HEK293 (cell line): ENCODE measurements around the gene DOK3.

Experiments used
- CTCF ChIA-PET: fragments of 350-600 bp; formaldehyde crosslinking; extraction: SDS; loops from one replicate; lab custom pipeline; 2021; ENCODE audit warnings: antibody characterized with exemption; lab: Yijun Ruan, JAX
- POLR2A ChIA-PET: fragments of 300-600 bp; formaldehyde crosslinking; extraction: SDS; loops from one replicate; lab custom pipeline; 2020; ENCODE audit warnings: antibody characterized with exemption, inconsistent platforms; lab: Yijun Ruan, JAX
- H3K27ac ChIP-seq: fragments of 200-500 bp; sonication (Bioruptor generic); 2 replicates; pipeline ENCODE4 v1.5.1; 2014; ENCODE audit warnings: low read depth, low read length, control low read depth, inconsistent platforms; ENCODE audit errors: extremely low read depth
- H3K36me3 ChIP-seq, 2 experiments: fragments of 200-500 bp in 1 of 2; sonication (Bioruptor generic) in 1 of 2; 1 replicate in 1 of 2; 2 replicates in 1 of 2; pipeline ENCODE4 v1.5.1; 2014 to 2017; ENCODE audit warnings: inconsistent platforms in 2 of 2, low read length in 2 of 2; ENCODE audit not compliant: control insufficient read depth in 2 of 2, insufficient read depth in 1 of 2
- H3K4me1 ChIP-seq: fragments of 200-500 bp; sonication (Bioruptor generic); 2 replicates; pipeline ENCODE4 v1.5.1; 2014; ENCODE audit warnings: mild to moderate bottlenecking, low read length, inconsistent platforms; ENCODE audit not compliant: control insufficient read depth, insufficient read depth
- H3K4me3 ChIP-seq: 2 replicates; pipeline ENCODE4 v1.5.1; 2011; ENCODE audit warnings: low read depth, mild to moderate bottlenecking, control low read depth, low read length, moderate library complexity
- H3K9me3 ChIP-seq: fragments of 200-500 bp; sonication (Bioruptor generic); 2 replicates; pipeline ENCODE4 v1.5.1; 2014; ENCODE audit warnings: low read depth, low read length, inconsistent platforms; ENCODE audit not compliant: control insufficient read depth, insufficient read depth
- BCL11B ChIP-seq: fragments of 450-650 bp; formaldehyde crosslinking; IDR thresholded peaks from 2 replicates; pipeline ENCODE4 v1.5.1; 2016; ENCODE audit warnings: low read depth, missing biosample characterization, missing genetic modification characterization
- EGR2 ChIP-seq: fragments of 450-650 bp; formaldehyde crosslinking; IDR thresholded peaks from 2 replicates; pipeline ENCODE4 v1.5.1; 2016; ENCODE audit warnings: low read depth, missing biosample characterization, missing genetic modification characterization
- GLIS1 ChIP-seq: fragments of 450-650 bp; formaldehyde crosslinking; IDR thresholded peaks from 2 replicates; pipeline ENCODE4 v1.5.1; 2016; ENCODE audit warnings: missing biosample characterization, missing genetic modification characterization
- KLF1 ChIP-seq: fragments of 450-650 bp; formaldehyde crosslinking; IDR thresholded peaks from 2 replicates; pipeline ENCODE4 v1.5.1; 2016; ENCODE audit warnings: missing biosample characterization, missing genetic modification characterization
- MYNN ChIP-seq: fragments of 450-650 bp; formaldehyde crosslinking; IDR thresholded peaks from 2 replicates; pipeline ENCODE4 v1.5.1; 2016; ENCODE audit warnings: missing biosample characterization, missing genetic modification characterization, borderline replicate concordance
- REPIN1 ChIP-seq: fragments of 450-650 bp; formaldehyde crosslinking; IDR thresholded peaks from 2 replicates; pipeline ENCODE4 v1.5.1; 2017; ENCODE audit warnings: missing biosample characterization, missing genetic modification characterization, low read depth
- TRIM28 ChIP-seq: IDR thresholded peaks from 2 replicates; pipeline ENCODE4 v1.6.1; 2011; ENCODE audit warnings: low read length, control low read depth, borderline replicate concordance
- ZFHX2 ChIP-seq: fragments of 450-650 bp; formaldehyde crosslinking; conservative IDR thresholded peaks from 2 replicates; pipeline ENCODE4 v1.5.1; 2016; ENCODE audit warnings: missing biosample characterization, missing genetic modification characterization
- ZIC2 ChIP-seq: fragments of 450-650 bp; formaldehyde crosslinking; IDR thresholded peaks from 2 replicates; pipeline ENCODE4 v1.5.1; 2016; ENCODE audit warnings: missing biosample characterization, missing genetic modification characterization
- ZNF157 ChIP-seq: fragments of 450-650 bp; formaldehyde crosslinking; IDR thresholded peaks from 2 replicates; pipeline ENCODE4 v1.5.1; 2016; ENCODE audit warnings: missing biosample characterization, missing genetic modification characterization
- ZNF2 ChIP-seq: fragments of 450-650 bp; formaldehyde crosslinking; IDR thresholded peaks from 2 replicates; pipeline ENCODE4 v1.5.1; 2016; ENCODE audit warnings: missing biosample characterization, missing genetic modification characterization
- ZNF214 ChIP-seq: fragments of 450-650 bp; formaldehyde crosslinking; IDR thresholded peaks from 2 replicates; pipeline ENCODE4 v1.5.1; 2017; ENCODE audit warnings: missing biosample characterization, mild to moderate bottlenecking, missing genetic modification characterization, borderline replicate concordance
- ZNF223 ChIP-seq: fragments of 450-650 bp; formaldehyde crosslinking; IDR thresholded peaks from 2 replicates; pipeline ENCODE4 v1.5.1; 2016; ENCODE audit warnings: missing biosample characterization, missing genetic modification characterization
- ZNF324 ChIP-seq: fragments of 450-650 bp; formaldehyde crosslinking; IDR thresholded peaks from 2 replicates; pipeline ENCODE4 v1.5.1; 2016; ENCODE audit warnings: missing biosample characterization, missing genetic modification characterization
- ZNF341 ChIP-seq: fragments of 450-650 bp; formaldehyde crosslinking; IDR thresholded peaks from 2 replicates; pipeline ENCODE4; 2016; ENCODE audit warnings: low read depth, missing biosample characterization, missing genetic modification characterization
- ZNF514 ChIP-seq: fragments of 450-650 bp; formaldehyde crosslinking; IDR thresholded peaks from 2 replicates; pipeline ENCODE4 v1.5.1; 2016; ENCODE audit warnings: missing biosample characterization, missing genetic modification characterization
- ZNF600 ChIP-seq: fragments of 450-650 bp; formaldehyde crosslinking; IDR thresholded peaks from 2 replicates; pipeline ENCODE4 v1.5.1; 2016; ENCODE audit warnings: missing biosample characterization, missing genetic modification characterization
- ZNF664 ChIP-seq: fragments of 450-650 bp; formaldehyde crosslinking; IDR thresholded peaks from 2 replicates; pipeline ENCODE4 v1.5.1; 2016; ENCODE audit warnings: missing biosample characterization, missing genetic modification characterization
- ZNF670 ChIP-seq: fragments of 450-650 bp; formaldehyde crosslinking; IDR thresholded peaks from 2 replicates; pipeline ENCODE4 v1.5.1; 2016; ENCODE audit warnings: missing biosample characterization, missing genetic modification characterization, low read depth
- ZNF837 ChIP-seq: fragments of 450-650 bp; formaldehyde crosslinking; IDR thresholded peaks from 2 replicates; pipeline ENCODE4 v1.5.1; 2016; ENCODE audit warnings: missing biosample characterization, missing genetic modification characterization
- TF ChIP-seq, protein P1 (sequence below): fragments of 450-650 bp; formaldehyde crosslinking; IDR thresholded peaks from 2 replicates; pipeline ENCODE4 v1.5.1; 2016; ENCODE audit warnings: missing biosample characterization, missing genetic modification characterization
- TF ChIP-seq, protein P2 (sequence below): fragments of 450-650 bp; formaldehyde crosslinking; IDR thresholded peaks from 2 replicates; pipeline ENCODE4 v1.5.1; 2016; ENCODE audit warnings: missing biosample characterization, missing genetic modification characterization, low read depth
- TF ChIP-seq, protein P3 (sequence below): fragments of 450-650 bp; formaldehyde crosslinking; IDR thresholded peaks from 2 replicates; pipeline ENCODE4 v1.5.1; 2016; ENCODE audit warnings: missing biosample characterization, missing genetic modification characterization, borderline replicate concordance
- TF ChIP-seq, protein P4 (sequence below): fragments of 450-650 bp; formaldehyde crosslinking; IDR thresholded peaks from 2 replicates; pipeline ENCODE4 v1.5.1; 2016; ENCODE audit warnings: missing biosample characterization, missing genetic modification characterization, borderline replicate concordance
- TF ChIP-seq, protein P5 (sequence below): fragments of 450-650 bp; formaldehyde crosslinking; IDR thresholded peaks from 2 replicates; pipeline ENCODE4 v1.5.1; 2016; ENCODE audit warnings: missing biosample characterization, missing genetic modification characterization
- TF ChIP-seq, protein P6 (sequence below): fragments of 450-650 bp; formaldehyde crosslinking; IDR thresholded peaks from 2 replicates; pipeline ENCODE4 v1.5.1; 2017; ENCODE audit warnings: missing biosample characterization, missing genetic modification characterization

The DOK3 gene

DNA sequence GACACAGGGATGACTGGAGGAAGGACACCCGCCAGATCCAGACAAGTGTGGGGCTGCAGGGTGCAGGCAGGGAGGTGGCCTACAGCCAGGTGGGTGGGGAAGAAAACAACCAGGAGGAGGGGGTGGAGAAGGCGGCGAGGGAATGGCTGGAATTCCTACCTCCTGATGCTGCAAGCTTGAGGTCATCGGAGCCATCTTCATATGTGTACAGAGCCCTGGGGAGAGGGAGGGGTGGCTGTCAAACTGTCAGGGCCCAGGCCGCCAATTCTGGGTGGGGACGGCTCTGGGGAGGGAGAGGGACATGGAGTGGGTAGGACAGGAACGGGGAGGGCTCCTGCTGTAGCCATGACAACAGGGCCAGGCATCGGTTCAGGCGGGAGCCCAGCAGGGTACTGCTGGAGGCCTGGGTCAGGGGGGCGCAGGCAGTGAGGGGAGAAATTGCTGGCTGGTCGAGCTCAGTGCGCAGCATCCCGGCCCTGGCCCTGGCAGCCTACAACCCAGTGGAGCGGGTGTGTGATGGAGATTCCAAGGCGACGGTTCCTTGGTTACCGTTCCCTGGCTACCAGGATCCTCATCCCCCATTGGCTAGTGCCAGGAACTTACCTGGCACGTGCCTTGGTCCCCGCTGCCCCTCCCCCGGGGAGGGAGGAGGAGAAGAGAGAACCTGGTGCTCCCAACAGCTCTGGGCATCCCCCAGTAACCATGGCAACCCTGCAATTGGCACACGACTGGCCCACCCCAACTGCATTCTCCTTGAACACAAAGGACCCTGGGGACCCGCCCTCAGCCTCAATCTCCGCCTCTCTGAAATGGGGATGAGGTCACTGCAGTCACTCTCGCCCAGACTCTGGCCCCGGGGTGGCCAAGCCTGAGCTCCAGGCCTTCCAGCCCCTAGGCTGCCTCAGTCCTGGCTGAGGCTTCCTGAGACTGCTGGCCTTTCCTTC is 40.7 kb downstream of the DOK3 start:
- Histone ChIP-seq H3K27ac (no peak overlapping the region), H3K4me1 (peaks cover 4% of the 10 kb centered on the region), H3K36me3 (peaks cover 15 to 62% of the 10 kb centered on the region in 2 experiments; a peak in 2 of 3 replicates), H3K4me3 (no peak overlapping the region), H3K9me3 (no peaks in the 10 kb centered on the region)
- POLR2A ChIA-PET: interaction anchor here (2.2 to 7.3 kb wide), 3 partner anchors 10 to 28 kb away, joined by 12 to 102 read pairs (median 15); partner anchors contain the start of gene PDLIM7
- CTCF ChIA-PET: interaction anchor here (0.5 to 1.3 kb wide), 6 partner anchors 12 to 161 kb away, joined by 3 to 4 read pairs (median 3); no protein-coding TSS in a partner anchor
- peak; percentile 73 for TF ChIP-seq ZNF341
- no peak for TF ChIP-seq ZNF514 (tag by site-specific recombination)
- no peak for TF ChIP-seq ZNF157 (tag by site-specific recombination)
- TF ChIP-seq, protein P1, sequence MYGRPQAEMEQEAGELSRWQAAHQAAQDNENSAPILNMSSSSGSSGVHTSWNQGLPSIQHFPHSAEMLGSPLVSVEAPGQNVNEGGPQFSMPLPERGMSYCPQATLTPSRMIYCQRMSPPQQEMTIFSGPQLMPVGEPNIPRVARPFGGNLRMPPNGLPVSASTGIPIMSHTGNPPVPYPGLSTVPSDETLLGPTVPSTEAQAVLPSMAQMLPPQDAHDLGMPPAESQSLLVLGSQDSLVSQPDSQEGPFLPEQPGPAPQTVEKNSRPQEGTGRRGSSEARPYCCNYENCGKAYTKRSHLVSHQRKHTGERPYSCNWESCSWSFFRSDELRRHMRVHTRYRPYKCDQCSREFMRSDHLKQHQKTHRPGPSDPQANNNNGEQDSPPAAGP (tag by site-specific recombination): peak; percentile 98
- no peak for TF ChIP-seq TRIM28
- no peak for TF ChIP-seq REPIN1 (tag by site-specific recombination)
- peak; percentile 71 for TF ChIP-seq EGR2 (tag by site-specific recombination)
- TF ChIP-seq, protein P2, sequence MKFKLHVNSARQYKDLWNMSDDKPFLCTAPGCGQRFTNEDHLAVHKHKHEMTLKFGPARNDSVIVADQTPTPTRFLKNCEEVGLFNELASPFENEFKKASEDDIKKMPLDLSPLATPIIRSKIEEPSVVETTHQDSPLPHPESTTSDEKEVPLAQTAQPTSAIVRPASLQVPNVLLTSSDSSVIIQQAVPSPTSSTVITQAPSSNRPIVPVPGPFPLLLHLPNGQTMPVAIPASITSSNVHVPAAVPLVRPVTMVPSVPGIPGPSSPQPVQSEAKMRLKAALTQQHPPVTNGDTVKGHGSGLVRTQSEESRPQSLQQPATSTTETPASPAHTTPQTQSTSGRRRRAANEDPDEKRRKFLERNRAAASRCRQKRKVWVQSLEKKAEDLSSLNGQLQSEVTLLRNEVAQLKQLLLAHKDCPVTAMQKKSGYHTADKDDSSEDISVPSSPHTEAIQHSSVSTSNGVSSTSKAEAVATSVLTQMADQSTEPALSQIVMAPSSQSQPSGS (tag by site-specific recombination): peak; percentile 15; the same call in 1 of the 2 replicates
- no peak for TF ChIP-seq ZNF670 (tag by site-specific recombination)
- peak; percentile 70; the same call in 1 of the 2 replicates for TF ChIP-seq MYNN (tag by site-specific recombination)
- TF ChIP-seq ZFHX2 (tag by site-specific recombination): peak; percentile 62
- TF ChIP-seq ZNF2 (tag by site-specific recombination): no peak
- TF ChIP-seq, protein P3, sequence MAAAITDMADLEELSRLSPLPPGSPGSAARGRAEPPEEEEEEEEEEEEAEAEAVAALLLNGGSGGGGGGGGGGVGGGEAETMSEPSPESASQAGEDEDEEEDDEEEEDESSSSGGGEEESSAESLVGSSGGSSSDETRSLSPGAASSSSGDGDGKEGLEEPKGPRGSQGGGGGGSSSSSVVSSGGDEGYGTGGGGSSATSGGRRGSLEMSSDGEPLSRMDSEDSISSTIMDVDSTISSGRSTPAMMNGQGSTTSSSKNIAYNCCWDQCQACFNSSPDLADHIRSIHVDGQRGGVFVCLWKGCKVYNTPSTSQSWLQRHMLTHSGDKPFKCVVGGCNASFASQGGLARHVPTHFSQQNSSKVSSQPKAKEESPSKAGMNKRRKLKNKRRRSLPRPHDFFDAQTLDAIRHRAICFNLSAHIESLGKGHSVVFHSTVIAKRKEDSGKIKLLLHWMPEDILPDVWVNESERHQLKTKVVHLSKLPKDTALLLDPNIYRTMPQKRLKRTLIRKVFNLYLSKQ (tag by site-specific recombination): no peak
- TF ChIP-seq, protein P4, sequence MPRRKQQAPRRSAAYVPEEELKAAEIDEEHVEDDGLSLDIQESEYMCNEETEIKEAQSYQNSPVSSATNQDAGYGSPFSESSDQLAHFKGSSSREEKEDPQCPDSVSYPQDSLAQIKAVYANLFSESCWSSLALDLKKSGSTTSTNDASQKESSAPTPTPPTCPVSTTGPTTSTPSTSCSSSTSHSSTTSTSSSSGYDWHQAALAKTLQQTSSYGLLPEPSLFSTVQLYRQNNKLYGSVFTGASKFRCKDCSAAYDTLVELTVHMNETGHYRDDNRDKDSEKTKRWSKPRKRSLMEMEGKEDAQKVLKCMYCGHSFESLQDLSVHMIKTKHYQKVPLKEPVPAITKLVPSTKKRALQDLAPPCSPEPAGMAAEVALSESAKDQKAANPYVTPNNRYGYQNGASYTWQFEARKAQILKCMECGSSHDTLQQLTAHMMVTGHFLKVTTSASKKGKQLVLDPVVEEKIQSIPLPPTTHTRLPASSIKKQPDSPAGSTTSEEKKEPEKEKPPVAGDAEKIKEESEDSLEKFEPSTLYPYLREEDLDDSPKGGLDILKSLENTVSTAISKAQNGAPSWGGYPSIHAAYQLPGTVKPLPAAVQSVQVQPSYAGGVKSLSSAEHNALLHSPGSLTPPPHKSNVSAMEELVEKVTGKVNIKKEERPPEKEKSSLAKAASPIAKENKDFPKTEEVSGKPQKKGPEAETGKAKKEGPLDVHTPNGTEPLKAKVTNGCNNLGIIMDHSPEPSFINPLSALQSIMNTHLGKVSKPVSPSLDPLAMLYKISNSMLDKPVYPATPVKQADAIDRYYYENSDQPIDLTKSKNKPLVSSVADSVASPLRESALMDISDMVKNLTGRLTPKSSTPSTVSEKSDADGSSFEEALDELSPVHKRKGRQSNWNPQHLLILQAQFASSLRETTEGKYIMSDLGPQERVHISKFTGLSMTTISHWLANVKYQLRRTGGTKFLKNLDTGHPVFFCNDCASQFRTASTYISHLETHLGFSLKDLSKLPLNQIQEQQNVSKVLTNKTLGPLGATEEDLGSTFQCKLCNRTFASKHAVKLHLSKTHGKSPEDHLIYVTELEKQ (tag by site-specific recombination): no peak
- peak; percentile 36; the same call in 1 of the 2 replicates for TF ChIP-seq GLIS1 (tag by site-specific recombination)
- TF ChIP-seq KLF1 (tag by site-specific recombination): peak; percentile 97
- TF ChIP-seq ZNF837: no peak
- TF ChIP-seq, protein P5, sequence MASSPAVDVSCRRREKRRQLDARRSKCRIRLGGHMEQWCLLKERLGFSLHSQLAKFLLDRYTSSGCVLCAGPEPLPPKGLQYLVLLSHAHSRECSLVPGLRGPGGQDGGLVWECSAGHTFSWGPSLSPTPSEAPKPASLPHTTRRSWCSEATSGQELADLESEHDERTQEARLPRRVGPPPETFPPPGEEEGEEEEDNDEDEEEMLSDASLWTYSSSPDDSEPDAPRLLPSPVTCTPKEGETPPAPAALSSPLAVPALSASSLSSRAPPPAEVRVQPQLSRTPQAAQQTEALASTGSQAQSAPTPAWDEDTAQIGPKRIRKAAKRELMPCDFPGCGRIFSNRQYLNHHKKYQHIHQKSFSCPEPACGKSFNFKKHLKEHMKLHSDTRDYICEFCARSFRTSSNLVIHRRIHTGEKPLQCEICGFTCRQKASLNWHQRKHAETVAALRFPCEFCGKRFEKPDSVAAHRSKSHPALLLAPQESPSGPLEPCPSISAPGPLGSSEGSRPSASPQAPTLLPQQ (tag by site-specific recombination): no peak
- peak; percentile 97 for TF ChIP-seq ZIC2 (tag by site-specific recombination)
- no peak for TF ChIP-seq ZNF664
- no peak for TF ChIP-seq BCL11B (tag by site-specific recombination)
- no peak for TF ChIP-seq ZNF214 (tag by site-specific recombination)
- TF ChIP-seq ZNF324: no peak
- TF ChIP-seq, protein P6, sequence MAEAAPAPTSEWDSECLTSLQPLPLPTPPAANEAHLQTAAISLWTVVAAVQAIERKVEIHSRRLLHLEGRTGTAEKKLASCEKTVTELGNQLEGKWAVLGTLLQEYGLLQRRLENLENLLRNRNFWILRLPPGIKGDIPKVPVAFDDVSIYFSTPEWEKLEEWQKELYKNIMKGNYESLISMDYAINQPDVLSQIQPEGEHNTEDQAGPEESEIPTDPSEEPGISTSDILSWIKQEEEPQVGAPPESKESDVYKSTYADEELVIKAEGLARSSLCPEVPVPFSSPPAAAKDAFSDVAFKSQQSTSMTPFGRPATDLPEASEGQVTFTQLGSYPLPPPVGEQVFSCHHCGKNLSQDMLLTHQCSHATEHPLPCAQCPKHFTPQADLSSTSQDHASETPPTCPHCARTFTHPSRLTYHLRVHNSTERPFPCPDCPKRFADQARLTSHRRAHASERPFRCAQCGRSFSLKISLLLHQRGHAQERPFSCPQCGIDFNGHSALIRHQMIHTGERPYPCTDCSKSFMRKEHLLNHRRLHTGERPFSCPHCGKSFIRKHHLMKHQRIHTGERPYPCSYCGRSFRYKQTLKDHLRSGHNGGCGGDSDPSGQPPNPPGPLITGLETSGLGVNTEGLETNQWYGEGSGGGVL (tag by site-specific recombination): 0 out of 2 replicates have a peak, but pooled peaks have one; percentile 33
- TF ChIP-seq ZNF223: peak; percentile 89
- TF ChIP-seq ZNF600 (tag by site-specific recombination): no peak
